ENCODE measurements around the gene NTM.

DNA sequence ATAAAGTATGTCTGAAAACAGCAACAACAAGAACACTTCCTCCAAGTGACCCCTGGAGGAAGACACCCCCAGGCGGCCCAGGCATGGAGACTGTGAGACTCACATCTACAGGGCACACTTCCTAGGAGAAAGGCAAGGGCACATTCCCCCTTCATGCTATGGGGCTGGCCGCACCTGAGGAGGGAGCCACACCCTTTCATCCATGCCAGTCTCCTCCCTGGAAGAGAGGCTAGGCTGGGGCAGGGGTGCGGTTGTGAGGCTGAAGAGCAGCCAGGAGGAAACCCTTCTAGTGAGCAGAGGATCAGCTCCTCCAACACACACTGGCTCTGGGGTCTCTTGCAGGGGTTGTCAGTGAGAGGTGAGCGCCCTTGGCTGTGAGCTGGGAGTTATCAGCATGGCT lies 678.8 kb downstream of the NTM start:
- TF ChIP-seq, protein P1, sequence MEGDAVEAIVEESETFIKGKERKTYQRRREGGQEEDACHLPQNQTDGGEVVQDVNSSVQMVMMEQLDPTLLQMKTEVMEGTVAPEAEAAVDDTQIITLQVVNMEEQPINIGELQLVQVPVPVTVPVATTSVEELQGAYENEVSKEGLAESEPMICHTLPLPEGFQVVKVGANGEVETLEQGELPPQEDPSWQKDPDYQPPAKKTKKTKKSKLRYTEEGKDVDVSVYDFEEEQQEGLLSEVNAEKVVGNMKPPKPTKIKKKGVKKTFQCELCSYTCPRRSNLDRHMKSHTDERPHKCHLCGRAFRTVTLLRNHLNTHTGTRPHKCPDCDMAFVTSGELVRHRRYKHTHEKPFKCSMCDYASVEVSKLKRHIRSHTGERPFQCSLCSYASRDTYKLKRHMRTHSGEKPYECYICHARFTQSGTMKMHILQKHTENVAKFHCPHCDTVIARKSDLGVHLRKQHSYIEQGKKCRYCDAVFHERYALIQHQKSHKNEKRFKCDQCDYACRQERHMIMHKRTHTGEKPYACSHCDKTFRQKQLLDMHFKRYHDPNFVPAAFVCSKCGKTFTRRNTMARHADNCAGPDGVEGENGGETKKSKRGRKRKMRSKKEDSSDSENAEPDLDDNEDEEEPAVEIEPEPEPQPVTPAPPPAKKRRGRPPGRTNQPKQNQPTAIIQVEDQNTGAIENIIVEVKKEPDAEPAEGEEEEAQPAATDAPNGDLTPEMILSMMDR (conservative IDR thresholded peaks at IDR 0.05; ENCODE audit: low read depth, low read length): no peak
- no peak for TF ChIP-seq EZH2 (IDR thresholded peaks at IDR 0.05; ENCODE audit: borderline replicate concordance, low read depth, low read length, poor library complexity, severe bottlenecking)
